DND-41 (cell line): ENCODE results near the gene SEPTIN1.

ENCODE experiments used
- ATAC-seq: fragments of 200-7000 bp; cut with Tn5 transposase; 3 replicates; pipeline ENCODE4 v1.9.1; 2021; ENCODE audit warnings: low read depth; ENCODE audit not compliant: insufficient read depth
- DNase-seq: peaks from one replicate; pipeline ENCODE4 v3.0.0-alpha.2; 2020
- H2AFZ ChIP-seq: 2 replicates; pipeline ENCODE4 v1.6.0; 2012; ENCODE audit warnings: low read depth, low read length
- H3K27ac ChIP-seq: 2 replicates; pipeline ENCODE4 v1.5.1; 2012; ENCODE audit warnings: low read length, inconsistent platforms
- H3K27me3 ChIP-seq: fragments of 200-600 bp; sonication (generic); 2 replicates; pipeline ENCODE4 v1.6.0; 2012; ENCODE audit warnings: low read length, mild to moderate bottlenecking, inconsistent platforms; ENCODE audit not compliant: insufficient read depth, poor library complexity
- H3K36me3 ChIP-seq: 2 replicates; pipeline ENCODE4 v1.5.1; 2012; ENCODE audit warnings: low read length, inconsistent platforms; ENCODE audit not compliant: insufficient read depth
- H3K4me1 ChIP-seq: 2 replicates; pipeline ENCODE4 v1.5.1; 2012; ENCODE audit warnings: mild to moderate bottlenecking, low read length; ENCODE audit not compliant: insufficient read depth
- H3K4me2 ChIP-seq: 2 replicates; pipeline ENCODE4 v1.6.0; 2012; ENCODE audit warnings: mild to moderate bottlenecking, moderate library complexity, low read length, inconsistent platforms; ENCODE audit not compliant: insufficient read depth
- H3K4me3 ChIP-seq, 2 experiments: fragments of 200-600 bp in 1 of 2; shearing (Covaris generic) in 1 of 2; 2 replicates each; pipeline ENCODE4 v1.5.1; 2012 to 2016; ENCODE audit warnings: inconsistent platforms in 2 of 2, low read length in 2 of 2, mild to moderate bottlenecking in 2 of 2, low read depth in 1 of 2, moderate library complexity in 1 of 2
- H3K79me2 ChIP-seq: 2 replicates; pipeline ENCODE4 v1.6.0; 2012; ENCODE audit warnings: low read length, inconsistent platforms; ENCODE audit not compliant: insufficient read depth
- H3K9ac ChIP-seq: 2 replicates; pipeline ENCODE4 v1.6.0; 2012; ENCODE audit warnings: low read depth, mild to moderate bottlenecking, inconsistent platforms, low read length, moderate library complexity
- H3K9me3 ChIP-seq: 2 replicates; pipeline ENCODE4 v1.5.1; 2012; ENCODE audit warnings: low read length, moderate library complexity, mild to moderate bottlenecking, inconsistent platforms; ENCODE audit not compliant: insufficient read depth, severe bottlenecking
- H4K20me1 ChIP-seq: 2 replicates; pipeline ENCODE4 v1.6.0; 2012; ENCODE audit warnings: low read length; ENCODE audit not compliant: insufficient read depth
- EZH2 ChIP-seq: IDR thresholded peaks from 3 replicates; pipeline ENCODE4 v1.6.1; 2012; ENCODE audit warnings: borderline replicate concordance, low read depth, mild to moderate bottlenecking, moderate library complexity, low read length, inconsistent platforms; ENCODE audit not compliant: severe bottlenecking
- TF ChIP-seq, protein P1 (sequence below): IDR thresholded peaks from 2 replicates; pipeline ENCODE4 v1.5.1; 2012; ENCODE audit warnings: borderline replicate concordance, low read length, moderate library complexity, mild to moderate bottlenecking; ENCODE audit not compliant: poor library complexity, severe bottlenecking; ENCODE audit errors: extremely low read depth

Gene SEPTIN1

DNA sequence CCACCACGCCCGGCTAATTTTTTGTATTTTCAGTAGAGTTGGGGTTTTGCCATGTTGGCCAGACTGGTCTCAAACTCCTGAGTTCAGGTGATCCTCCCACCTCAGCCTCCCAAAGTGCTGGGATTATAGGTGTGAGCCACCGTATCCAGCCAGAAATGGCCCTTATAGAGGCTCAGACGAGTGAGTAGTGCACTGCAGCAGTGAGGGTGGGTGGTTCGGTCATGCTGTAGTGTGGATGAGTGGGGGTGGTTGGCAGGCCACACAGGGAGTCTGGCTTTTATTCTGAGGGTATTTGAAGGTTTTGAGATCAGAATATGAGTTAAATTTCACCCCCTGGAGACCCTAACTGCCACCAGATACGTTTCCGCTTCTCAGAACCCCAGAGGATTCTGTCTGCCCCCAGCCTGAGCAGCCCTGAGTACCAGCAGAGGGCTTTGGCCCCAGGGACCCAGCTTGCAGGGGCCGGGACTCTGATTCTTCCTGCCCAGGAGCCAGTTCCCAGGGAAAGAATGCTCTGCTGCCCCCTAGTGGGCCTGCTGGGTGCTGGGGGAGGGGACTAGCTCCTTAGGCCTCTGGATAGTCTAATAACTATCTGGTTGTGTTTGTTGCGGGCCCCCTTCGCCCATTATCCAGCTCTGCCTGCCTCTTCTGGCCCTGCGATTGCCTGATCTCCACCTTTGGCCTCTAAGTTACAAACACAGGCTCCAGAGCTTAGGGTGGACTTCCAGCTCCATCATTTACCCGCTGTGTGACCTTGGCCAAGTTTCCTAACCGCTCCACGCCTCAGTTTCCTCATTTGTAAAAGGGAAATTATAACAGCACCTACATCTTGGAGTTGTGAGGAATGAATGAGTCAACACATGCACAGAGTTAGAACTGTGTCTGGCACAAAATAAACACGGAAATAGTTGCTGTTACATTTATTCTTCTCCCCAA is 27.0 kb upstream of the SEPTIN1 start:
- no peaks in the 10 kb centered on the region for H3K9me3 ChIP-seq
- peak overlapping the region in 1 of 2 experiments; percentile 78; a peak in 2 of 4 replicates for H3K4me3 ChIP-seq
- peak; percentile 71 for ATAC-seq
- peak overlapping the region; percentile 49 for H3K9ac ChIP-seq
- peak overlapping the region; percentile 72 for H3K4me2 ChIP-seq
- H3K4me1 ChIP-seq, result peaks cover 54% of the 10 kb centered on the region
- H3K79me2 ChIP-seq, result peaks cover 56% of the 10 kb centered on the region
- peak overlapping the region; percentile 78 for H3K27ac ChIP-seq
- TF ChIP-seq, protein P1, sequence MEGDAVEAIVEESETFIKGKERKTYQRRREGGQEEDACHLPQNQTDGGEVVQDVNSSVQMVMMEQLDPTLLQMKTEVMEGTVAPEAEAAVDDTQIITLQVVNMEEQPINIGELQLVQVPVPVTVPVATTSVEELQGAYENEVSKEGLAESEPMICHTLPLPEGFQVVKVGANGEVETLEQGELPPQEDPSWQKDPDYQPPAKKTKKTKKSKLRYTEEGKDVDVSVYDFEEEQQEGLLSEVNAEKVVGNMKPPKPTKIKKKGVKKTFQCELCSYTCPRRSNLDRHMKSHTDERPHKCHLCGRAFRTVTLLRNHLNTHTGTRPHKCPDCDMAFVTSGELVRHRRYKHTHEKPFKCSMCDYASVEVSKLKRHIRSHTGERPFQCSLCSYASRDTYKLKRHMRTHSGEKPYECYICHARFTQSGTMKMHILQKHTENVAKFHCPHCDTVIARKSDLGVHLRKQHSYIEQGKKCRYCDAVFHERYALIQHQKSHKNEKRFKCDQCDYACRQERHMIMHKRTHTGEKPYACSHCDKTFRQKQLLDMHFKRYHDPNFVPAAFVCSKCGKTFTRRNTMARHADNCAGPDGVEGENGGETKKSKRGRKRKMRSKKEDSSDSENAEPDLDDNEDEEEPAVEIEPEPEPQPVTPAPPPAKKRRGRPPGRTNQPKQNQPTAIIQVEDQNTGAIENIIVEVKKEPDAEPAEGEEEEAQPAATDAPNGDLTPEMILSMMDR, result peak; percentile 98
- TF ChIP-seq EZH2, result no peak
- H3K27me3 ChIP-seq, result no peaks in the 10 kb centered on the region
- peak; percentile 93 for DNase-seq
- peaks cover 48% of the 10 kb centered on the region for H3K36me3 ChIP-seq
- H2AFZ ChIP-seq, result peak overlapping the region; percentile 62
- peaks cover 10% of the 10 kb centered on the region; the same call in 1 of the 2 replicates for H4K20me1 ChIP-seq

DNA sequence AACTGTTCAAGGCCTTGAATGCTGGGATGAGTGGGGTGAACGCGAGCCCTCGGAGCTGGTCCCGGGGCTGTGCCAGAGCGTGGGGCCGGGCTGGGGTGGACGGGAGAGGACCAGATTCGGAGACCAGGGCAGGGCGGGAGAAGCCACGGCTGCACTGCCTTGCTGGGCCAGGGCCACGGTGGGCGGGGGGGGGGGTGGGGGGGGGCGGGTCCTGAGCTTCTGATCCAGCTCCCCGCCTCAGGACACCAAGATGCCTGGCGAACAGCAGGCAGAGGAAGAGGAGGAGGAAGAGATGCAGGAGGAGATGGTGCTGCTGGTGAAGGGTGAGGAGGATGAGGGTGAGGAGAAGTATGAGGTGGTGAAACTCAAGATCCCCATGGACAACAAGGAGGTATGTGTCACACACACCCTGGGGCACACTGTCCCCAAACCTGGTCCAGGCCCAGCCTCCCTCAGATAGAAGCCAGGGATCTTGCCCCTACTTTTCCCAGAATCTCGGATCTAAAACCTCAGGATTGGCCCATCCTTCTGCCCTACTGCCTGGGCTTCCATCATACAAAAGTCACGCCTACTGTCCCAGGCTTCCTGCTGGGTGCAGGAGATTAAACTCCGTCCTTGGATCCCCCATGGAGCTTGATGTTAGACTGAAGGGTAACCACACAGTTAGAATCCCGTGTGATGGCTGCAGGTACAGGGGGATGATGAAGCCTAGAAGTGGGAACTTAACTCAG is 25.6 kb upstream of the SEPTIN1 start:
- H3K4me1 ChIP-seq, result peaks cover 54% of the 10 kb centered on the region
- H3K79me2 ChIP-seq, result peaks cover 45% of the 10 kb centered on the region
- H3K4me2 ChIP-seq, result peak overlapping the region; percentile 72
- peak overlapping the region; percentile 70 to 78; a peak in 3 of 4 replicates for H3K4me3 ChIP-seq
- peak overlapping the region; percentile 78 for H3K27ac ChIP-seq
- DNase-seq, result no peak
- TF ChIP-seq EZH2, result no peak
- TF ChIP-seq, protein P1, result no peak
- peak overlapping the region; percentile 75 for H2AFZ ChIP-seq
- H3K9me3 ChIP-seq, result no peaks in the 10 kb centered on the region
- H3K36me3 ChIP-seq, result peaks cover 34% of the 10 kb centered on the region
- H4K20me1 ChIP-seq, result peaks cover 10% of the 10 kb centered on the region; the same call in 1 of the 2 replicates
- peak overlapping the region; percentile 78 for H3K9ac ChIP-seq
- ATAC-seq, result no peak; the same call in 2 of the 3 replicates
- H3K27me3 ChIP-seq, result no peaks in the 10 kb centered on the region

DNA sequence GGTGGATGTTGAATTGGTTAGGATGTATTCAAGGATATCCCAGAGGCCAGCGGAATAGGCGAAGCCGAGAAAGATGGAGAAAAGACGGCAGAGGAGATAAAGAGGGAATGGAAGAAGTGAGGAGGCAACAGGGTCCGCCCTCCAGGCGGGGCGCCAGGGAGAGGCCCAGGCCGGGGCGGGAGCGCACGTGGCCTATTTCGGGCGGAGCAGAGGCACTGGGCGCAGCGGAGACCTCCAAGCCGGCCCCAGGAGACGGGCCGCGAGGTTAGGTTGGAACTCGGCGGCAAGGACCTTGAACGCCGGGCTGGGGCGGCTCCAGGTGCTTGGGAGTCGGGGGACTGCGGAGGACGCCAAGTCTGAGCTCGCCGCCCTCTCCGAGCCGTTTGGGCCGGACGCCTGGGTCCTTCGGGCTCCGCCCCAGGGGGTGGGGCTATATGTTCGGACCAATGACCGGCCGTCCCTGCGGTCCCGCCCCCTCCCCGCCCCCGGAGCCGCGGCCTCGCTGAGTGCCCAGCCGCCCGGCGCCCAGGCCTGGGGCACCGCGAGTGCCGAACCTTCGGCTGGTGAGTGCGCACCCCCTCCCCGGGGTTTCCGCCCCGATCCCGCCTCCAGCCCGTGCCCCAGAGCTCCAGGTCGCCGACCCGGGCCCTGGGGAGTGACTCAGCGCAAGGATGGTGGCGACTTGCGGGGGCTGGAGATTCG is 24.9 kb upstream of the SEPTIN1 start, which contains the start of gene ZNF771:
Gene ZNF771, plus strand, starts transcription at position 505 of the 702 bp plus-strand sequence. CDS start 448 bp downstream, outside the sequence.
- TF ChIP-seq EZH2, result no peak
- TF ChIP-seq, protein P1, result peak; percentile 30
- Histone ChIP-seq H3K79me2 (peaks cover 41% of the 10 kb centered on the region), H3K4me1 (peaks cover 47% of the 10 kb centered on the region), H3K9me3 (no peaks in the 10 kb centered on the region), H3K27me3 (no peaks in the 10 kb centered on the region), H4K20me1 (peaks cover 10% of the 10 kb centered on the region; the same call in 1 of the 2 replicates), H3K27ac (peak within 1 kb of the TSS; percentile 78), H3K4me3 (peak within 1 kb of the TSS; percentile 70 to 78), H2AFZ (peak within 1 kb of the TSS; percentile 75), H3K9ac (peak within 1 kb of the TSS; percentile 78), H3K36me3 (peaks cover 26% of the 10 kb centered on the region), H3K4me2 (peak within 1 kb of the TSS; percentile 72)
- ATAC-seq (peak; percentile 84), DNase-seq (peak; percentile 93)
